HepG2 (cell line): ENCODE measurements around the gene PLOD2. TPM values are rescaled to one million over a fixed set of nuclear protein-coding genes. Genes with fewer than 3 reads are reported as not detected.

ENCODE experiments used
- ATF7-NPFF ChIP-seq: sonication (generic); formaldehyde crosslinking; IDR thresholded peaks from 2 replicates; pipeline ENCODE4 v1.8.1; 2023; ENCODE audit warnings: mild to moderate bottlenecking, low read depth, missing genetic modification reagents, moderate library complexity
- BRD4 ChIP-seq: sonication (generic); formaldehyde crosslinking; IDR thresholded peaks from 2 replicates; pipeline ENCODE4 v1.4.0; 2020; ENCODE audit warnings: missing genetic modification reagents
- LBX2 ChIP-seq: sonication (generic); formaldehyde crosslinking; IDR thresholded peaks from 2 replicates; pipeline ENCODE4 v1.5.0; 2020; ENCODE audit warnings: missing genetic modification reagents, mild to moderate bottlenecking, borderline replicate concordance
- MNT ChIP-seq: fragments of 450-650 bp; IDR thresholded peaks from 2 replicates; pipeline ENCODE4 v1.6.1; 2016
- PBX3 ChIP-seq: sonication (generic); formaldehyde crosslinking; IDR thresholded peaks from 2 replicates; pipeline ENCODE4 v1.8.1; 2023; ENCODE audit warnings: missing genetic modification reagents, inconsistent platforms, borderline replicate concordance
- PRPF4 ChIP-seq: fragments of 200-400 bp; formaldehyde crosslinking; IDR thresholded peaks from 2 replicates; pipeline ENCODE4 v1.6.1; 2016; ENCODE audit warnings: low read length, low read depth; ENCODE audit not compliant: poor library complexity, severe bottlenecking
- THAP8 ChIP-seq: sonication (generic); formaldehyde crosslinking; IDR thresholded peaks from 2 replicates; pipeline ENCODE4 v1.5.1; 2020; ENCODE audit warnings: missing genetic modification reagents, mild to moderate bottlenecking, borderline replicate concordance
- ZBTB25 ChIP-seq: IDR thresholded peaks from 2 replicates; pipeline ENCODE4 v1.6.1; 2018; ENCODE audit warnings: missing genetic modification reagents
- ZC3H4 ChIP-seq: sonication (generic); formaldehyde crosslinking; IDR thresholded peaks from 2 replicates; pipeline ENCODE4 v1.4.0; 2020; ENCODE audit warnings: missing genetic modification reagents, borderline replicate concordance
- ZNF235 ChIP-seq: sonication (generic); formaldehyde crosslinking; IDR thresholded peaks from 2 replicates; pipeline ENCODE4 v1.8.1; 2023; ENCODE audit warnings: mild to moderate bottlenecking, missing genetic modification reagents, borderline replicate concordance
- ZNF382 ChIP-seq: sonication (generic); formaldehyde crosslinking; IDR thresholded peaks from 2 replicates; pipeline ENCODE4 v1.5.0; 2020; ENCODE audit warnings: missing genetic modification reagents, mild to moderate bottlenecking, borderline replicate concordance
- ZNF550 ChIP-seq: sonication (generic); formaldehyde crosslinking; IDR thresholded peaks from 2 replicates; pipeline ENCODE4 v1.4.0; 2020; ENCODE audit warnings: mild to moderate bottlenecking, missing genetic modification reagents, borderline replicate concordance
- ZNF619 ChIP-seq: sonication (generic); formaldehyde crosslinking; IDR thresholded peaks from 2 replicates; pipeline ENCODE4 v1.4.0; 2020; ENCODE audit warnings: mild to moderate bottlenecking, missing genetic modification reagents
- ZNF703 ChIP-seq: sonication (generic); formaldehyde crosslinking; IDR thresholded peaks from 2 replicates; pipeline ENCODE4 v1.5.1; 2020; ENCODE audit warnings: missing genetic modification reagents, mild to moderate bottlenecking, moderate library complexity, borderline replicate concordance
- ZNF816 ChIP-seq: sonication (generic); formaldehyde crosslinking; IDR thresholded peaks from 2 replicates; pipeline ENCODE4 v1.8.0; 2022; ENCODE audit warnings: missing genetic modification reagents, mild to moderate bottlenecking, borderline replicate concordance
- polyA plus RNA-seq, 8 experiments: library from polyadenylated mRNA; depleted of rRNA in 3 of 8; stranded (reverse) in 7 of 8; unstranded in 1 of 8; fragments of >200 nt; fragmentation: Illumina TruSeq in 4 of 8; extraction: Trizol in 4 of 8; gene quantifications; 2 replicates each; pipeline versions ENCODE4 v1.2.1 to v1.2.3, GENCODE V29; 2011 to 2016; ENCODE audit warnings: low read depth in 4 of 8, missing spikeins in 1 of 8, mixed read lengths in 1 of 8; ENCODE audit not compliant: insufficient read depth in 1 of 8
- total RNA-seq, 5 experiments: library from RNA; depleted of rRNA; stranded (reverse); fragments of >200 nt; fragmentation: Illumina TruSeq; extraction: Trizol; gene quantifications; 2 replicates each; pipeline ENCODE4 v1.2.3, GENCODE V29; 2016; ENCODE audit warnings: low read depth in 1 of 5
- TF ChIP-seq, protein P1 (sequence below): sonication (generic); formaldehyde crosslinking; IDR thresholded peaks from 2 replicates; pipeline ENCODE4 v1.5.0; 2020; ENCODE audit warnings: missing genetic modification reagents, mild to moderate bottlenecking, borderline replicate concordance
- TF ChIP-seq, protein P2 (sequence below): IDR thresholded peaks from 2 replicates; pipeline ENCODE4 v1.6.1; 2016; ENCODE audit warnings: mild to moderate bottlenecking, missing biosample characterization, missing genetic modification reagents
- TF ChIP-seq, protein P3 (sequence below): sonication (generic); formaldehyde crosslinking; IDR thresholded peaks from 2 replicates; pipeline ENCODE4 v1.5.0; 2020; ENCODE audit warnings: mild to moderate bottlenecking, missing genetic modification reagents, moderate library complexity

PLOD2 gene
- total and polyA plus RNA-seq, 2 of the 13 experiments (the other 11 are each of a cell fraction or from before 2014, with no cell fraction given) = 107 to 161 TPM

DNA sequence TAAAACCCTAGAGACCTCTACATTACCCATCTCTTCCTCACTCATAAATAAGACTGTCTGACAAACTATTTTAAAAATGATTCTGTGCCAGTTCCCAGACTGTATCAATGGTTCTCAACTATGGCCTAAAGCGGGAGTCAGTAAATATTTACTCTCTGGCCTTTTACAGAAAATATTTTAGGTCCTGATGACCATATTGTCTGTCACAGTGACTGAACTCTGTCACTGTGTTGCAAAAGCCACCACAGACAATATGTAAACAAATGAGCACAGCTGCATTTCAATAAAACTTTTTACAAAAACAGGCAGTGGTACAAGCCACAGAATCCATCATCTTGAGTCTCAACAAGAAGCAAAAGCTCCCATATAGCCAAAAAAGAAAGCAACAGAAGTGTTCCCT, 45.4 kb downstream of the PLOD2 start (continued):
- TF ChIP-seq ZBTB25 (0 out of 2 replicates have a peak, but pooled peaks have one; percentile 42), PBX3 (CRISPR knock-in tag) (no peak), ZNF235 (CRISPR knock-in tag) (no peak), BRD4 (CRISPR knock-in tag) (no peak), ZNF619 (CRISPR knock-in tag) (no peak), ATF7-NPFF (CRISPR knock-in tag) (no peak), MNT (no peak), ZC3H4 (CRISPR knock-in tag) (no peak), ZNF382 (CRISPR knock-in tag) (no peak), ZNF550 (CRISPR knock-in tag) (no peak), ZNF703 (CRISPR knock-in tag) (no peak), ZNF816 (CRISPR knock-in tag) (no peak), LBX2 (CRISPR knock-in tag) (no peak), THAP8 (no peak), PRPF4 (no peak)
- TF ChIP-seq, protein P1, sequence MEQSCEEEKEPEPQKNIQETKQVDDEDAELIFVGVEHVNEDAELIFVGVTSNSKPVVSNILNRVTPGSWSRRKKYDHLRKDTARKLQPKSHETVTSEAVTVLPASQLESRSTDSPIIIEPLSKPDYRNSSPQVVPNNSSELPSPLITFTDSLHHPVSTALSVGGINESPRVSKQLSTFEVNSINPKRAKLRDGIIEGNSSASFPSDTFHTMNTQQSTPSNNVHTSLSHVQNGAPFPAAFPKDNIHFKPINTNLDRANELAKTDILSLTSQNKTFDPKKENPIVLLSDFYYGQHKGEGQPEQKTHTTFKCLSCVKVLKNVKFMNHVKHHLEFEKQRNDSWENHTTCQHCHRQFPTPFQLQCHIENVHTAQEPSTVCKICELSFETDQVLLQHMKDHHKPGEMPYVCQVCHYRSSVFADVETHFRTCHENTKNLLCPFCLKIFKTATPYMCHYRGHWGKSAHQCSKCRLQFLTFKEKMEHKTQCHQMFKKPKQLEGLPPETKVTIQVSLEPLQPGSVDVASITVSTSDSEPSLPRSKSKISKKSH (CRISPR knock-in tag) = no peak
- TF ChIP-seq, protein P2, sequence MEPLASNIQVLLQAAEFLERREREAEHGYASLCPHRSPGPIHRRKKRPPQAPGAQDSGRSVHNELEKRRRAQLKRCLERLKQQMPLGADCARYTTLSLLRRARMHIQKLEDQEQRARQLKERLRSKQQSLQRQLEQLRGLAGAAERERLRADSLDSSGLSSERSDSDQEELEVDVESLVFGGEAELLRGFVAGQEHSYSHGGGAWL (CRISPR knock-in tag) = no peak
- TF ChIP-seq, protein P3, sequence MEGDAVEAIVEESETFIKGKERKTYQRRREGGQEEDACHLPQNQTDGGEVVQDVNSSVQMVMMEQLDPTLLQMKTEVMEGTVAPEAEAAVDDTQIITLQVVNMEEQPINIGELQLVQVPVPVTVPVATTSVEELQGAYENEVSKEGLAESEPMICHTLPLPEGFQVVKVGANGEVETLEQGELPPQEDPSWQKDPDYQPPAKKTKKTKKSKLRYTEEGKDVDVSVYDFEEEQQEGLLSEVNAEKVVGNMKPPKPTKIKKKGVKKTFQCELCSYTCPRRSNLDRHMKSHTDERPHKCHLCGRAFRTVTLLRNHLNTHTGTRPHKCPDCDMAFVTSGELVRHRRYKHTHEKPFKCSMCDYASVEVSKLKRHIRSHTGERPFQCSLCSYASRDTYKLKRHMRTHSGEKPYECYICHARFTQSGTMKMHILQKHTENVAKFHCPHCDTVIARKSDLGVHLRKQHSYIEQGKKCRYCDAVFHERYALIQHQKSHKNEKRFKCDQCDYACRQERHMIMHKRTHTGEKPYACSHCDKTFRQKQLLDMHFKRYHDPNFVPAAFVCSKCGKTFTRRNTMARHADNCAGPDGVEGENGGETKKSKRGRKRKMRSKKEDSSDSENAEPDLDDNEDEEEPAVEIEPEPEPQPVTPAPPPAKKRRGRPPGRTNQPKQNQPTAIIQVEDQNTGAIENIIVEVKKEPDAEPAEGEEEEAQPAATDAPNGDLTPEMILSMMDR (CRISPR knock-in tag) = no peak
